HG02870 (cell line): Measurements from ENCODE around the gene SCYL1.
"Not testable (repeated sequence)": the region's sequence is repeated elsewhere in the genome, so short reads cannot be mapped to it uniquely, and the experiment has no call there.

Experiments
- ATAC-seq: cut with Tn5 transposase; IDR thresholded peaks from one replicate; pipeline ENCODE4 v1.9.1; 2021; ENCODE audit warnings: mild to moderate bottlenecking, moderate library complexity; ENCODE audit not compliant: unreplicated experiment

Gene SCYL1

DNA sequence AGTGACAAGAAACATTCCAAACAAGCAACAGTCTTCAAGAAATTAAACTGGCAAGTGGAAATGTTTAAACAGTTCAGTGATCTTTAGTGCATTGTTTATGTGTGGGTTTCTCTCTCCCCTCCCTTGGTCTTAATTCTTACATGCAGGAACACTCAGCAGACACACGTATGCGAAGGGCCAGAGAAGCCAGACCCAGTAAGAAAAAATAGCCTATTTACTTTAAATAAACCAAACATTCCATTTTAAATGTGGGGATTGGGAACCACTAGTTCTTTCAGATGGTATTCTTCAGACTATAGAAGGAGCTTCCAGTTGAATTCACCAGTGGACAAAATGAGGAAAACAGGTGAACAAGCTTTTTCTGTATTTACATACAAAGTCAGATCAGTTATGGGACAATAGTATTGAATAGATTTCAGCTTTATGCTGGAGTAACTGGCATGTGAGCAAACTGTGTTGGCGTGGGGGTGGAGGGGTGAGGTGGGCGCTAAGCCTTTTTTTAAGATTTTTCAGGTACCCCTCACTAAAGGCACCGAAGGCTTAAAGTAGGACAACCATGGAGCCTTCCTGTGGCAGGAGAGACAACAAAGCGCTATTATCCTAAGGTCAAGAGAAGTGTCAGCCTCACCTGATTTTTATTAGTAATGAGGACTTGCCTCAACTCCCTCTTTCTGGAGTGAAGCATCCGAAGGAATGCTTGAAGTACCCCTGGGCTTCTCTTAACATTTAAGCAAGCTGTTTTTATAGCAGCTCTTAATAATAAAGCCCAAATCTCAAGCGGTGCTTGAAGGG lies 20.0 kb upstream of the SCYL1 start:
- no peak for ATAC-seq

DNA sequence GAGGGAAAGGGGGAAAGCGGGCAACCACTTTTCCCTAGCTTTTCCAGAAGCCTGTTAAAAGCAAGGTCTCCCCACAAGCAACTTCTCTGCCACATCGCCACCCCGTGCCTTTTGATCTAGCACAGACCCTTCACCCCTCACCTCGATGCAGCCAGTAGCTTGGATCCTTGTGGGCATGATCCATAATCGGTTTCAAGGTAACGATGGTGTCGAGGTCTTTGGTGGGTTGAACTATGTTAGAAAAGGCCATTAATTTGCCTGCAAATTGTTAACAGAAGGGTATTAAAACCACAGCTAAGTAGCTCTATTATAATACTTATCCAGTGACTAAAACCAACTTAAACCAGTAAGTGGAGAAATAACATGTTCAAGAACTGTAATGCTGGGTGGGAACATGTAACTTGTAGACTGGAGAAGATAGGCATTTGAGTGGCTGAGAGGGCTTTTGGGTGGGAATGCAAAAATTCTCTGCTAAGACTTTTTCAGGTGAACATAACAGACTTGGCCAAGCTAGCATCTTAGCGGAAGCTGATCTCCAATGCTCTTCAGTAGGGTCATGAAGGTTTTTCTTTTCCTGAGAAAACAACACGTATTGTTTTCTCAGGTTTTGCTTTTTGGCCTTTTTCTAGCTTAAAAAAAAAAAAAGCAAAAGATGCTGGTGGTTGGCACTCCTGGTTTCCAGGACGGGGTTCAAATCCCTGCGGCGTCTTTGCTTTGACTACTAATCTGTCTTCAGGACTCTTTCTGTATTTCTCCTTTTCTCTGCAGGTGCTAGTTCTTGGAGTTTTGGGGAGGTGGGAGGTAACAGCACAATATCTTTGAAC lies 19.2 kb upstream of the SCYL1 start:
- ATAC-seq, result no peak

DNA sequence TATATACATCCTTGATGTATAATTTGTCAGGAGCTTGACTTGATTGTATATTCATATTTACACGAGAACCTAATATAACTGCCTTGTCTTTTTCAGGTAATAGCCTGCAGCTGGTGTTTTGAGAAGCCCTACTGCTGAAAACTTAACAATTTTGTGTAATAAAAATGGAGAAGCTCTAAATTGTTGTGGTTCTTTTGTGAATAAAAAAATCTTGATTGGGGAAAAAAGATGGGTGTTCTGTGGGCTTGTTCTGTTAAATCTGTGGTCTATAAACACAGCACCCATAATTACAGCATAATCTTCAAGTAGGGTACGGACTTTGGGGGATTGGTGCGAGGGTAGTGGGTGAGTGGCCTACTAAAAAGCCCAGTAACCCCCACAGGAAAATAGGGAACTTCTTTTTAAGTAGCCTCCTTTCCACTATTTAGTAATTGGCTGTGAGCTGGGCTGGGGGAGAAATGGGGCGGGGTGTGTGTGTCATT lies 18.6 kb upstream of the SCYL1 start:
- peak; percentile 2 for ATAC-seq

DNA sequence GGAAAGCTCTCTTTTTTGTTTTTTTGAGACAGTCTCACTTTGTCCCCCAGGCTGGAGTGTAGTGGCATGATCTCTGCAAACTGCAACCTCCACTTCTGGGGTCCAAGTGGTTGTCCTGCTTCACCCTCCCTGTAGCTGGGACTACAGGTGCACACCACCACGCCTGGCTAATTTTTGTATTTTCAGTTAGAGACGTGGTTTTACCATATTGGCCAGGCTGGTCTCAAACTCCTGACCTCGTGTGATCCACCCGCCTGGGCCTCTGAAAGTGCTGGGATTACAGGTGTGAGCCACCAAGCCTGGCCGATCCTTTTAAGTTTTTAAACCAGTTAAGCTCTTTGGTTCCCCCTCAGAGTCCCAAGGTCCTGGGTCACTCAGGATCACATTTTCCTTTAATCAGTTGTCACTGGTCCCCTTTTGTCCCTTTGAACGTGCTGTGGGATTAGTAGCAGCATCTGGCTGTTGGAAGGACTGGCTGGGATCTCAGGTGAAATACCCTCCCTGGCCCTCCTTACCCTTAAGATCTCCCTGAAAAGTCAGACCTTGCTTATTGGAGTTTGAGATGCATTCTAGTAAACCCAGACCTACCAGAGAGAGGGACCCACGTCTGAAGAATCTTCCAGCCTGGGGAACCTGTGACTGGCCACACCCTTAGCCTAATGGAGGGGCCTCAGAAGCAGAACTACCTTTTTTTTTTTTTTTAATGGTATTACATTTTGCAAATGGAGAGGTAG lies 17.9 kb upstream of the SCYL1 start:
- ATAC-seq, result peak; percentile 31

DNA sequence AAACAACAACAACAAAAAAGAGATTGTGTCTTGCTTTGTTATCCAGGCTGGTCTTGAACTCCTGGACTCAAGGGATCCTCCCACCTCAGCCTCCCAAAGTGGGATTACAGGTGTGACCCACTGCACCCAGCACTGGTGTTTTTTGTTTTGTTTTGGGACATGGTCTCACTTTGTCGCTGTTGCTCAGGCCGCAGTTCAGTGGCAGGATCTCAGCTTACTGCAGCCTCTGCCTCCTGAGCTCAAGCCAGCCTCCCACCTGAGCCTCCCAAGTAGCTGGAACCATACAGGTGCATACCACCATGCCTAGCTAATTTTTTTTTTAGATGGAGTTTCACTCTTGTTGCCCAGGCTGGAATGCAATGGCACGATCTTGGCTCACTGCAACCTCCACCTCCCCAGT lies 12.6 kb upstream of the SCYL1 start:
- ATAC-seq, result not testable (repeated sequence)

DNA sequence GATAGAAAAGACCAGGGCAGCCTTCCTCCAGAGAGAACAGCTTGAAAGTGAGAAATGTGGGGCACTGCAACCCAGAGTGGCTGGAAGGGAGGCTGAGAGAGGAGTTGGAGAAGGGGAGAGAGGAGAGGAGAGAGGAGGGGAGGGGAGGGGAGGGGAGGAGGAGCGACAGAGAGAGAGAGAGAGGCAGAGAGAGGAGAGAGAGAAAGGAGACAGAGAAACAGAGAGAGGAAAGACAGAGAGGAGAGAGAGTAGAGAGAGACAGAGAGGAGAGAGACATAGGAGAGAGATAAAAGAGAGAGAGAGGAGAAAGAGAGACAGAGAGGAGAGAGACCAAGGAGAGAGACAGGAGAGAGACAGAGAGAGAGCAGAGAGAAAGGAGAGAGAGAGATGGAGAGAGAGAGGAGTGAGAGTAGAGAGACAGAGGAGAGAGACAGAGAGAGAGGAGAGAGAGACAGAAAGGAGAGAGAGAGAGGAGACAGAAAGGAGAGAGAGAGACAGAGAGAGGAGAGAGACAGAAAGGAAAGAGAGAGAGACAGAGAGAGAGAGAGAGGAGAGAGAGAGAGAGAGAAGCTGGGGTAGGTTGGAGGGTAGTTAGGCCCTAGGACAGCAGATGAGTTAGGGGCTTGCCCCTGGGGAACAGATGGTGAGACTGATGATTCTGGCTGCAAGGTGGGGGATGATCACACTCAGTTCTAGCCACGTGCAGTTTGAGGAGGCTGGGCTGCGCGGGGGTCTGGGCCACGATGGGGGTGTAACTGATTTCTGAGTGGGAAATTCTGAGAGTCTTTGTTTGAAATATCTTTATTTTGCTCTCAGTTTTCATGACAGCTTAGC lies 8.5 kb upstream of the SCYL1 start:
- no peak for ATAC-seq

DNA sequence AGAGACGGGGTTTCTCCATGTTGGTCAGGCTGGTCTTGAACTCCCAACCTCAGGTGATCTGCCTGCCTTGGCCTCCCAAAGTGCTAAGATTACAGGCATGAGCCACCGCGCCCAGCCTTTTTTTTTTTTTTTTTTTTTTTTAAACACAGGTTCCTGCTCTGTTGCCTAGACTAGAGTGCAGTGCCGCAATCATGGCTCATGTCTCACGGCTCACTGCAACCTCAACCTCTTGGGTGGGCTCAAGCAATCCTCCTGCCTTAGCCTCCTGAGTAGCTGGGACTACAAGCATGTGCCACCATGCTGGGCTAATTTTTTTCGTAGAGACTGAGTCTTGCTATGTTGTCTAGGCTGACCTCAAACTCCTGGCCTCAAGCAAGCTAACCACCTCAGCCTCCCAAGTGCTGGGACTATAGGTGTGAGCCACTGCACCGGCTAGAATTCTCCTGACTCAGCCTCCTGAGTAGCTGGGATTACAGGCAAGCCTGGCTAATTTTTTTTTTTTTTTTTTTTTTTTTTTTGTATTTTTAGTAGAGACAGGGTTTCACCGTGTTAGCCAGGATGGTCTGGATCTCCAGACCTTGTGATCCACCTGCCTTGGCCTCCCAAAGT lies 5.8 kb upstream of the SCYL1 start:
- not testable (repeated sequence) for ATAC-seq

DNA sequence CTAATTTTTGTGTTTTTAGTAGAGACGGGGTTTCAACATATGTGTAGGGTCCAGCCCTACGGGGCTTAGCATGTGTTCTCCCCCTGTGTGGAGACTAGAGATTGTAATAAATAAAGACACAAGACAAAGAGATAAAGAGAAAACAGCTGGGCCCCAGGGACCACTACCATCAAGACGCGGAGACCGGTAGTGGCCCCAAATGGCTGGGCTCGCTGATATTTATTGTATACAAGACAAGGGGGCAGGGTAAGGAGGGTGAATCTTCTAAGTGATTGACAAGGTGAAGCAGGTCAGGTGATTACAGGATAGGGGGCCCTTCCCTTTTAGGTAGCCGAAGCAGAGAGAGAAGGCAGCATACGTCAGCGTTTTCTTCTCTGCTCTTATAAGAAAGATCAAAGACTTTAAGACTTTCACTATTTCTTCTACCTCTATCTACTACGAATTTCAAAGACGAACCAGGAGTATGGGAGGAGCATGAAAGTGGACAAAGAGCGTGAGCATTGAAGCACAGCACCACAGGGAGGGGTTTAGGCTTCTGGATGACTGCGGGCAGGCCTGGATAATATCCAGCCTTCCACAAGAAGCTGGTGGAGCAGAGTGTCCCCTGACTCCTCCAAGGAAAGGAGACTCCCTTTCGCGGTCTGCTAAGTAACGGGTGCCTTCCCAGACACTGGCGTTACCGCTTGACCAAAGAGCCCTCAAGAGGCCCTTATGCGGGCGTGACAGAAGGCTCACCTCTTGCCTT lies 2.9 kb upstream of the SCYL1 start:
- ATAC-seq, result not testable (repeated sequence)

DNA sequence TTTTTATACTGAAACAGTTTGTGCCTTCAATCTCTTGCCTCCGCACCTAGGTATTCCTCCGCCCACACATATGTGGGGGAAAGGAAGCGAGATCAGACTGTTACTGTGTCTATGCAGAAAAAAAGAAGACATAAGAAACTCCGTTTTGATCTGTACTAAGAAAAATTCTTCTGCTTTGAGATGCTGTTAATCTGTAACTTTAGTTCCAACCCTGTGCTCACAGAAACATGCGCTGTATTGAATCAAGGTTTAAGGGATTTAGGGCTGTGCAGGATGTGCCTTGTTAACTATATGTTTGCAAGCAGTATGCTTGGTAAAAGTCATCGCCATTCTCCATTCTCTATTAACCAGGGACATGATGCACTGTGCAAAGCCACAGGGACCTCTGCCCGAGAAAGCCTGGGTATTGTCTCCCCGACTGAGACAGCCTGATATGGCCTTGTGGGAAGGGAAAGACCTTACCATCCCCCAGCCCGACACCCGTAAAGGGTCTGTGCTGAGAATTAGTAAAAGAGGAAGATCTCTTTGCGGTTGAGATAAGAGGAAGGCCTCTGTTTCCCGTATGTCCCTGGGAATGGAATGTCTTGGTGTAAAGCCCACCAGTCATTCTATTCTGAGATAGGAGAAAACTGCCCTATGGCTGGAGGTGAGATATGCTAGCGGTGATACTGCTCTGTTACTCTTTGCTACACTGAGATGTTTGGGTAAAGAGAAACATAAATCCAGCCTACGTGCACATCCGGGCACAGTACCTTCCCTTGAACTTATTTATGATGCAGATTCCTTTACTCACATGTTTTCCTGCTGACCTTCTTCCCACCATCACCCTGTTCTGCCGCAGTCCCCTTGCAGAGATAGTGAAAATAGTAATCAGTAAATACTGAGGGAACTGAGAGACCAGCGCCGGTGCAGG lies 1.9 kb upstream of the SCYL1 start:
- ATAC-seq, result not testable (repeated sequence)

DNA sequence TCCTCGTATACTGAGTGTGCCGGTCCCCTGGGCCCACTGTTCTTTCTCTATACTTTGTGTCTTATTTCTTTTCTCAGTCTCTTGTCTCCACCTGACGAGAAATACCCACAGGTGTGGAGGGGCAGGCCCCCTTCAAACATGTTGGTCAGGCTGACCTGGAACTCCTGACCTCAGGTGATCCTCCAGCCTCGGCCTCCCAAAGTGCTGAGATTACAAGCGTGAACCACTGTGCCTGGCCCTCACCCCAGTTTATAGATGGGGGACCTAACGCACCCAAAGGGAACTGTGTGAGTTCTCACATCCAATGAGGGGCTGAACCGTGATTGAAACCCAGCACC lies 1.3 kb upstream of the SCYL1 start:
- not testable (repeated sequence) for ATAC-seq

DNA sequence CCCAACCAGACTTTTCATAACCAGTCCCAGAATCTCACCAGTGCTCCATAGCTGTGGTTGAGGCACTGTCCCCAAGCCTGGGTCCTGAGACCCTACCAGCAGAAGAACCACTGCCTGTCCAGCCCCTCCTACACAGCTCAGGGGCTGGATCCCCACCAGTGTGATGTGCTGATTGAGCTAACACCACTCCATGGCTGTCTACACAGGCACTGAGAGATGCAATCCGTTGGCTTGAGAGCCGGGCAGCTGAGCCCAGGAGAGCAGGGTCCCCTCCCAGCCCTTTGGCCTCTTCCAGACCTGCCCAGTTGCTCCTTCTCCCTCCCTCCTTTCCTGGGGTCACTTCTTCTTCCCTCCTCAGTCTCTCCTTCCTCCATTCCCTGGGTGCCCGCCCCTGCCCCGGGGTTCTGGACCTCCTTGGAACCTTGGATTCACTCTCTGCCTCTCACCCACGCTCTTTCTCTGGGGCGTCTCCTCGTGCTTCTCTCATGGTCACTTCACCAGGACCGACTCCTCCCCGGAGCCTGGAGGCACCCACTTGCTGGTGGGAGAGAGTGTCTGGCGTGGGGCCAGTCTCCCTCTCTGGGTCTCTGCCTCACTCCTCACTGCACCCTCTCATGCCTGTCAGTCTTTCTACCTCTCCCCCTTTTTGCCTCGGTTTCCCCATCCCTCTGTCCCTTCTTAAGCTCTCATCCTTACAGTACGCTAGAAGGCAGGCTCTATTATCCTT lies 706 bp upstream of the SCYL1 start:
- no peak for ATAC-seq

DNA sequence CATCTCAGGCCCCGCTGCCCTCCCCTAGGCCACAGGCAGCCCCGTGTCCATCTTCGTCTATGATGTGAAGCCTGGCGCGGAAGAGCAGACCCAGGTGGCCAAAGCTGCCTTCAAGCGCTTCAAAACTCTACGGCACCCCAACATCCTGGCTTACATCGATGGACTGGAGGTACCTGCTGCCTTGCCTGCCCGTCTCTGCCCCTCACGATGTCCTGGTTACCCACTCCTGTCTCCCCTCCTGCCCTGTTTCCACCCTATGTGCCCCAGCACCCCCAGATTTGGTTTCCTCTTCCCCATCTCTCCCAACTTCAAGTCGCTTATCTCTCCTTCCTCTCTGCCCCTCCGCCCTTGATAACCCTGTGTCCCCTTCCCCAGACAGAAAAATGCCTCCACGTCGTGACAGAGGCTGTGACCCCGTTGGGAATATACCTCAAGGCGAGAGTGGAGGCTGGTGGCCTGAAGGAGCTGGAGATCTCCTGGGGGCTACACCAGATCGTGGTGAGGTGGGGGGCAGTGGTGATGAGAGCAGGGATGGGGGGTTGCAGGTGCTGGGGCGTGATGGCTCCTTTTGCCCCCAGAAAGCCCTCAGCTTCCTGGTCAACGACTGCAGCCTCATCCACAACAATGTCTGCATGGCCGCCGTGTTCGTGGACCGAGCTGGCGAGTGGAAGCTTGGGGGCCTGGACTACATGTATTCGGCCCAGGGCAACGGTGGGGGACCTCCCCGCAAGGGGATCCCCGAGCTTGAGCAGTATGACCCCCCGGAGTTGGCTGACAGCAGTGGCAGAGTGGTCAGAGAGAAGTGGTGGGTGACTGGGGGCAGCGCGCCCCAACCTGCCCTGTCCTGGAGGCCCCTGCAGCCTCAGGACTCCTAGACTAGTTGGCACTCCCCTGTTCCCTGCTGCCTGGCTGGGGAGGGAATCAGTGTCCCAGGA lies 930 bp downstream of the SCYL1 start:
- ATAC-seq, result peak; percentile 6

DNA sequence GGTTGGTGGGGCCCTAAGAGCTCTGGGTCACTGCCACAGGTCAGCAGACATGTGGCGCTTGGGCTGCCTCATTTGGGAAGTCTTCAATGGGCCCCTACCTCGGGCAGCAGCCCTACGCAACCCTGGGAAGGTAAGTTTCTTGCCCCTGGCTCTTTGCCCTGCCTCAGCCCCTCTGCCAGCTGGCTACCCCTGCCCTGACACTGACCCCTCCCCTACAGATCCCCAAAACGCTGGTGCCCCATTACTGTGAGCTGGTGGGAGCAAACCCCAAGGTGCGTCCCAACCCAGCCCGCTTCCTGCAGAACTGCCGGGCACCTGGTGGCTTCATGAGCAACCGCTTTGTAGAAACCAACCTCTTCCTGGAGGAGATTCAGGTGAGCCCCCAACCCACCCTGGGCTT lies 1.9 kb downstream of the SCYL1 start:
- no peak for ATAC-seq

DNA sequence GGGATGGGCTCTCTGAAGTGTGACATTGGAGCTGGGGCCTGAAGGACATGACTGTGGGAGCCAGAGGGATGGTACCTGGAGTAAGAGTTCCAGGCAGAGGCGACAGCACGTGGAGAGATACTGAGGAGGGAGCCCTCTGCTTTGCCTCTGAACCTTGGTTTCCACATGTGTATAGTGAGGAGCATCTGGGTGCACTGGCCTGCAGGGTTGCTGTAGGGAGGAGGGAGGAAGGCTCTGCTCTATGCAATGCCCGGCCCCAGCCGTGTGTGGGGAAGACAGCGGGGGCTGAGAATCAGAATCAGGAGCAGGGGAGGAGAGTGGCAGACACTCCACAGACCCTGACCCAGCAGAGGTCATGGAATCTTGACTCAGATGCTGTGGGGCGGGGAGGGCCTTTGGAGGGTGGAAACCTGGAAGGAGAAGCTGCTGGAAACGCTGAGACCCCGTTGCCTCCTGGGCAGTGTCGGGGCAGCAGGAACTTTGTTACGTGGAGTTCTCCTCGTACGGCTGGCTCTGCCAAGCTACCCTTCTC lies 4.0 kb downstream of the SCYL1 start:
- ATAC-seq, result no peak

DNA sequence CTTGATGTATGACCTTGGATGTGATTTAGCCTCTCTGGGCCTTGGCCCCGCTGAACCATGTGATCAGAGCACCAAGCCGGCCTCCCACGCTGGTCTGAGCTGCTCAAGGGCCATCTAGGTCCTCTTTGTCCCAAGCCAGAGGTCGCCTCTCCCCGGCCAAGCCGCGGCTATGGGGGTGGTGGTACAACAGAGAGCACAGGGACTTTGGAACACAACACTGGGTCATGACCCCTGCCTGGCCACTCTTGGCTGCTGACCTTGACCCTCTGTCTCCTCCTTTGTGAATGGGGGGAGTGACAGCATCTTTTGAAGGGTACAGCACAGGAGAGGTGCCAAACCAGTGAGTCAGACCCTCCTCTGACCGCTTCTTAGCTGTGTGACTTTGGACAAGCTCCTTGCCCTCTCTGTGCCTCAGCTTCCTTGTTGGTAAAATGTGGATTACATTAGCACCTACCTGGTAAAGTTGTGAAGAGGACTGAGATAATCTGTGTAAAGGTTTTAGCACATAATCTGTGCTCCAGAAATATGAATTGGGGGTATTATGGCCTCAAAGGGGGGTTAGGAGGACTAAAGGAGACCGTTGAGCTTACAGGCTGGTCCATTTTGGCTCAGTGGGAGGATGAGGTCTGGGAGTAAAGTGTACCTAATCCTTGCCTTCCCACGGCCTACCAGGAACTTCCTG lies 4.7 kb downstream of the SCYL1 start:
- no peak for ATAC-seq

DNA sequence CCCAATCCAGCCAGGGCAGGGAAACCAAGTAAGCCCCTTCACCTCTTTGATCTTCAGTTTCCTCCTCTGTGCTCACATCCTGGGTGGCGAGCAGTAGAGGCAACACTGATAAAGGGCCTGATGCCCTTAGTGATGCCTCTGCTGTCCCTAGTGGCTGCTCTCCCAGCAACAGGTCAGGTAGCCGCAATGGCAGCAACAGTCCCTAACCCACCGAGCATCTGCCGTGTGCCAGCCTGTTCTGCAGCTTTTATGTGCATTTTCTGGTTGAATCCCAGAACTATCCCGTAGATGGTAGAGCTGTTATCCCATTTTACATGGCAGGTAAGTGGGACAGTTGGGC lies 5.2 kb downstream of the SCYL1 start:
- ATAC-seq, result no peak
